ENCODE measurements around the gene SLC7A4.

GRCh38 chr22:21014202-21014725 is 18.1 kb downstream of the SLC7A4 start:
- TF ChIP-seq CTCF (IDR thresholded peaks at IDR 0.05 in 2 of 3, conservative IDR thresholded peaks at IDR 0.05 in 1 of 3; ENCODE audit: control insufficient read depth in 2 of 3, extremely low read depth in 1 of 3, insufficient read depth in 1 of 3, low read depth in 3 of 3, low read length in 3 of 3) (no peak), MTA2 (IDR thresholded peaks at IDR 0.05; ENCODE audit: low read depth) (no peak), EP300 (IDR thresholded peaks at IDR 0.05; ENCODE audit: borderline replicate concordance in 1 of 2, control insufficient read depth in 1 of 2, low read depth in 2 of 2, low read length in 2 of 2) (no peak), CBX5 (IDR thresholded peaks at IDR 0.05; ENCODE audit: low read depth) (no peak), BCL3 (IDR thresholded peaks at IDR 0.05; ENCODE audit: borderline replicate concordance, insufficient read depth, low read depth, low read length, poor library complexity, severe bottlenecking) (no peak), ATF3 (IDR thresholded peaks at IDR 0.05; ENCODE audit: borderline replicate concordance, extremely low read depth, low read depth, low read length) (no peak), SMAD1 (IDR thresholded peaks at IDR 0.05; ENCODE audit: low read depth, partially characterized antibody) (no peak), RAD21 (IDR thresholded peaks at IDR 0.05; ENCODE audit: insufficient read depth, low read depth, low read length) (no peak)

Data from GM12878 (cell line).